Measurements from ENCODE around the gene THEM5. TPM values are rescaled to one million over a fixed set of nuclear protein-coding genes. Genes with fewer than 3 reads are reported as not detected.
"Not testable (repeated sequence)": the region's sequence is repeated elsewhere in the genome, so short reads cannot be mapped to it uniquely, and the experiment has no call there.

The THEM5 gene
- total RNA-seq, 1 experiment from 2014 or later: not detected

DNA sequence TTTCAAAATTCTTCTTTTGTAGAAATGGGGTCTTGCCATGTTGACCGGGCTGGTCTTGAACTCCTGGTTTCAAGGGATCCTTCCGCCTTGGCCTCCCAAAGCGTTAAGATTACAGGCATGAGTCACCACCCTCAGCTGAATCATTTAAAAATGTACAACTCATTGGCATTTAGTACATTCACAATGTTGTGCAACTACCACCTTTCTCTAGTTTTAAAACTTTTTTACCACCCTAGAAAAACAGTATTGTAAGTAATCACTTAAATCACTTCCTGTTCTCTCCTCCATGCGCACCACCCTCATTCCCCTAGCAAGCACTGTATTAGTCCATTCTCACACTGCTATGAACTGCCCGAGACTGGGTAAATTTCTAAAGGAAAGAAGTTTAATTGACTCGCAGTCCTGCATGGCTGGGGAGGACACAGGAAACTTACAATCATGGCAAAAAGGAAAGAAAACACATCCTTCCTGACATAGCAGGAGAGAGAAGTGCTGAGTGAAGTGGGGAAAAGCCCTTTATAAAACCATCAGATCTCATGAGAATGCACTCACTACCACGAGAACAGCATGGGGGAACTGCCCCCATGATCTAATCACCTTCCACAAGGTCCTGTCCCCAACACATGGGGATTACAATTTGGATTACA lies 14.4 kb upstream of the THEM5 start:
- DNase-seq (ENCODE audit: low read depth): peak; percentile 68

- no peak for DNase-seq (ENCODE audit: low read depth)
These were observed 13.8 kb upstream of the THEM5 start for GRCh38 chr1:151867321-151867720.

DNA sequence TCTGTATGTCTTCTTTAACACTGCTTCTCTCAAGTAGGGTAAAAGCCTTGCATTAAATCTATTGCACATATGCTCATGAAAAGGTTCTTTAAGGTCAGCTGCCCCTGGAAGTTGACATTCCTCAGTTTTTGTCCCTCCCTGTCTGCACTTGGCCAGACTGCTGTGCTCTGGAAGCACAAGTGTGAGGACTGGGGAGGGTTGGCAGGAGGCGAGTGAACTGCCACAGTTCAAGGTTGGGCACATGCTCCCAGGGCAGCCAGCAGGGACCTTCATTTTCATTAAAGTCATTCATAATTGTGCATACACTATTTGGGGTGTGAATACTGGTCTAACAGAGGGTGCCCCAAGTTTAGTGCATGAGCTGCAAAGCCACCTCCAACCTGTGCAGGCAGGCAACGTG lies 10.9 kb upstream of the THEM5 start:
- DNase-seq (ENCODE audit: low read depth): no peak

GRCh38 chr1:151862604-151863003 lies 9.1 kb upstream of the THEM5 start:
- no peak for DNase-seq (ENCODE audit: low read depth)

- no peak for DNase-seq (ENCODE audit: low read depth)
These were observed 7.1 kb upstream of the THEM5 start for GRCh38 chr1:151860504-151861187.

GRCh38 chr1:151859891-151860293 lies 6.4 kb upstream of the THEM5 start:
- DNase-seq (ENCODE audit: low read depth): no peak

DNA sequence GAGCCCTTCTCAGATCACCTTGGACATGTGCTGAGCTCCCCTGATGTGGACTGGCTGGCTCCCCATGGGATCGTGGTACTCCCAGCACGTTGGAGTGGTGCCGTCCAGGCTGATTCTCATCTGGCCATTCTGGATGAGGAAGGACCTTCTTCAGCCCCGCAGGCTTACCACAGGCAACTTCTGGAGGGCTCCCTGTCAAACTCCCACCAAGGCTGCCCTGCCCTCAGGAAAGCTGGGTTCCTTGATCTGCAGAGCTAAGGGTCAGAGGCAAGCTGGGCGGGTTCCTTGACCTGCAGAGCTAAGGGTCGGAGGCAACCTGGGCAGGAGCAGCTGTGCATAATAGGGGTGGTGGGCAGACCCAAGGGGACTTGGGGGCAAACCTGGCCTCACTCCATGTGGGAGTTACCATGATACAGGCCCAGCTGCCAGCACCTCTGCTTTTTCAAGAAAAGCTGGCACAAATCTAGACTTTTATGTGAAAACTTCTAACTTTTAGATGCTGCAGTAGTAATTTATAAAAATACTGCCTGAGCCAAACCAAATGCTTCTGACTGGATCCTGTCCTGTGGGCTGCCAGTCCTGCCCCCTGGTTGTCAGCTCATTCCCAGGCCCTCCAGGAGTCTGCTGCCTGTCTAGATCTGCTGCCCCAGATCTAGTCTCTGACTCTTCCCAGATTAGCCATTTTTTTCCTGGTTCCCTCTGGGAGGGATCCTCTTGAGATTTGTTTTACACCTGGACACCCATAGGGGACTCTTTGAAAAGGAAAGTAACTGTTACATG lies 5.6 kb upstream of the THEM5 start:
- no peak for DNase-seq (ENCODE audit: low read depth)

DNA sequence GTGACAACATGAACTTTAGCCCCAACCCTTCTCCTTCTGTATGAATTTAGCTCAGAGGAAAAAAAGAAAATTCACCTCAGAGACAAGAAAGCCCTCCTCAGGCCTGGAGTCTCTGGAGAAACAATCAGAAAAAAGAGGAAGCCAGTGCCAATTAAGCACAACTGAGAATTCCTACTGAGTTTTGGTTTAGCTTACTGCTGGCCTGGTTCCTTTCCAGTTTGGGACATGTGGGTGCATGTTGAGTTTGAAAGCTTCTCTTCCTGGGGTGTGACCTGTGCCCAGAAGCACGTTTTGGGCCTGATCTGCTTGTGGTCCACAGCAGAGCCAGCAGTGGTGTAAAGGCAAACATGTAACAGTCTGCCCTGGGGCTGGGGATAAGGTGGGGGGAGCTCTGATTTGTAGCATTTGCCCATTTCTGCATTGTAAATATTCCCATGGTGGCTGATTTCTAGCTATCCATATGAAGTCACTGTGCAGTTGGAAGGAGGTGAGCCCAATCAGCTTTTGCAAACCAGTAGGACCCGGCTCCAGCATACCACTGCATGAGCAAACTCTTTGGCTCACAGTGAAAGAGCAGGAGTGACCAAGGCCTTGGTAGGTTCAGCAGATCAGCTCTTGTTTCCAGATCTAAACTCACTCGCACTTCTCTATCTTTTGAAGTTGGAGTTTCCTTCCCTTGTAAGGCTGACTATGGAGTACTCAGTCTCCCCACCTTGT lies 4.7 kb upstream of the THEM5 start:
- no peak for DNase-seq (ENCODE audit: low read depth)

- no peak for DNase-seq (ENCODE audit: low read depth)
These were observed 2.4 kb upstream of the THEM5 start for GRCh38 chr1:151855933-151856332.

- not testable (repeated sequence) for DNase-seq (ENCODE audit: low read depth)
These were observed 2.0 kb upstream of the THEM5 start for GRCh38 chr1:151855516-151855915.

GRCh38 chr1:151854658-151855057 lies 1.1 kb upstream of the THEM5 start:
- no peak for DNase-seq (ENCODE audit: low read depth)

- DNase-seq (ENCODE audit: low read depth): no peak
These were observed 779 bp downstream of the THEM5 start for GRCh38 chr1:151852733-151853132.

DNA sequence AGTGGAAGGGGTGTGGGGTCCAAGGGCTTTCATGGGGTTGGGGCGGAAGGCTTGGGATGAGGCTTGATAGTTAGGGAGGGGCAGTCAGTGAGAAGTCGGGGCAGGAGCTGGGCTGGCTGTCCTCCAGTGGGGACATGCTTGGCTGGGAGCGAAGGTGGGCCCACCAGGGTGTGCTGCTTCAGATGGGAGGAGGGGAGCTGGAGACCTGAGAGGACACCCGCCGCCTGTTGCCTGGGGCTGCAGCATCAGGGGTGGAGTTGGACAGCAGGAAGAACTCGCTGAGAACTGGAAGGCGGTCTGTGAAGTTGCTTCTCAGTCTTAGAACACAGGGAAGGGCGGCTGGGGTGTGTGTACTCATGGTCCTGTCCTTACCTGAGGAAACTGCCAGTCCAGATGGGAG lies 1.6 kb downstream of the THEM5 start:
- no peak for DNase-seq (ENCODE audit: low read depth)

- DNase-seq (ENCODE audit: low read depth): no peak
These were observed 3.6 kb downstream of the THEM5 start for GRCh38 chr1:151849871-151850270.

DNA sequence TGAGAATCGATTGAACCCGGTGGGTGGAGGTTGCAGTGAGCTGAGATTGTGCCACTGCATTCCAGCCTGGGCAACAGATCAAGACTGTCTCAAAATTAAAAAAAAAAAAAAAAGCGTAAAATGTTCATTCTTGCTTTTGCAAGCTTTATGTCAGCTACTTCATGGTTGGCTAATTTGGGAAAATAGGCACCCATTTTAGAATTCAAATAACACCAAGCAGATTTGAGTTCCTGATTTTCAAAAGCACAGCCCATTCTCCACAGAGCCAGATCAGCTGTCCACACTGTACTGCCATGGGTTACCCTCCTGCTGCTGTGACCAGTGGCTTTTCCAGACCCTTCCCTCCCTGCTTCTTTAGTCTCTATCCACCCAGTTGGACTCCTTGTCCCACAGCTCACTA lies 4.4 kb downstream of the THEM5 start:
- no peak for DNase-seq (ENCODE audit: low read depth)

GRCh38 chr1:151847867-151848596 lies 5.5 kb downstream of the THEM5 start:
- DNase-seq (ENCODE audit: low read depth): no peak

GRCh38 chr1:151846686-151847237 lies 6.8 kb downstream of the THEM5 start:
- DNase-seq (ENCODE audit: low read depth): no peak

DNA sequence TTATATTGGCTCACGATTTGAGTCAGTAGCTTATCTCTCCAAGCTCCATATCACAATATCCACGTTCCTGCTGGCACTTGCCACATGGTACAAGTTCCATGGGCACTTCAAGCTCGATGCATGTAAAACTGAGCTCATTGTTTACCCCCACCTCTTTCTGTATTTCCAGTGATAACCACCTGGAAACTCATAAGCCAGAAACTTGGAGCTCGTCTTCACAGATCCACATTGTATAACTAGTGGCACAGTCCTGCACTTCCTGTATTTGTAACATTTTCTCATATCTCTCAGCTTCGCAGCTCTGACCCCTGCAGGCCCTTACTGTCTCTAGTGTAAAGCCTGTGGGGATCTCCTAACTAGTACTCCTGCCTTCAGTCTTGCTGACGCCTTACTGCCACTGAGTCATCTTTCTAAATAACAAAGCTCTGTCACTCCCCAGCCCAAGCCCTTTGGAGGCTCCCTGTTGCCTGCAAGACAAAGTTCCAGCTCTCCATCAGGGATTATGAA lies 7.4 kb downstream of the THEM5 start:
- peak; percentile 70 for DNase-seq (ENCODE audit: low read depth)

DNA sequence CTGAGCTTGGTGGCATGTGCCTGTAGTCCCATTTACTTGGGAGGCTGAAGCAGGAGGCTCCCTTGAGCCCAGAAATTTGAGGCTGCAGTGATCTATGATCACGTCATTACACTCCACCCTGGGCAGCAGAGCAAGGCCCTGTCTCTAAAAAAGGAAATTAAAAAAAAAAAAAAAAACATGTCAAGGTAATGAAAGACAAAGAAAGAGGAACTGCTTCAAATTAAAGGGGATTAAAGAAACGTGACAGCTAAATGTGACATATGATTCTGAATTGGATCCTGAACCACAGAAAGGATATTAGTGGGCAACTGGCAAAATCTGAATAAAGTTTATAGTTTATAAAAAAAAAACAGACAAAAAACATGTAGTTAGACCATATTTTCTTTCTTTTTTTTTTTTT lies 10.1 kb downstream of the THEM5 start:
- DNase-seq (ENCODE audit: low read depth): no peak

DNA sequence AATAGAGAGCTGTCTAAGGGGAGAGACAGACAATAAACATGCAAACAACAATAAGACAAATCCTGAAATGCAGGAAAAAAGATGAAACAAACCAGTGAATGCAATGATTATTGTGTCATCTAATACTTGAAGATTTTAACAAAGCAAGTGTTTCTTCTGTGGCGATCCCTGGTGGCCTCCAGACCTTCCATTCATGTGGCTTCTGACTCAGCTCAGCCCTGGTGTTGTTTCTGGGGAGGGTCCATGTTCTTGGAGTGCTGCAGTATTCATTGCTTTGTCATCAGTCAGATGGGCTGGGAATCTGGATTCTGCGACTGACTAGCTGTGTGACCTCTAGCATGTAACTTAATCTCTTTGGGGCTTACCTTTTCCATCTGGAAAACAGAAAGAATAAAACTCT lies 12.4 kb downstream of the THEM5 start:
- peak; percentile 76 for DNase-seq (ENCODE audit: low read depth)

DNA sequence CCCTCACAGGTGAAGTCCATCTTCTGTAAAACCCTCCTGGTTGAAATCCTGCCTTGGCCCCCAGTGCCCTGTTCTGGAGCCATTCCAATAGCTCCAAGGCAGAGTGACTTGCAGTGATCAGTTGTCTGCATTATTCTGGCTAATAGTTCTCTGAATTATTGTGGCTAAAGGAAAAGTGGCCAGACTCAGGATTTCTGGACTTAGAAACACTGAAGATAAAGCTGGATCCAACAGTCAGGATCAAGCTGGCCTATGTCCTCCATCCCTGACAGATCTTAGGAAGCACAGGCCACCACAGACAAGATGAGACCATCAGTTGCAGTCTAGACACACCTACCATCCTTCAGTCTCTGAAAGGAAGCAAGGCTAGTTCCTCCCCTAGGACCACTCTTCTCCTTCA lies 13.1 kb downstream of the THEM5 start:
- no peak for DNase-seq (ENCODE audit: low read depth)

Data from Daoy (cell line).